Gastroesophageal sphincter (tissue), 3 donors: Measurements from ENCODE around the gene FBXW7.

Experiments
- CTCF ChIP-seq, 4 experiments: fragments of 200-600 bp in 2 of 4; fragments of 450-650 bp in 2 of 4; sonication (generic) in 1 of 4; IDR thresholded peaks; one replicate each; pipeline ENCODE4 v1.5.1; 2017 to 2019; ENCODE audit warnings: antibody characterized with exemption in 4 of 4, mild to moderate bottlenecking in 2 of 4, moderate library complexity in 2 of 4
- EP300 ChIP-seq: sonication (generic); formaldehyde crosslinking; IDR thresholded peaks from one replicate; pipeline ENCODE4 v1.6.1; 2017; ENCODE audit warnings: antibody characterized with exemption, mild to moderate bottlenecking
- POLR2A ChIP-seq, 2 donors: fragments of 450-650 bp; IDR thresholded peaks; one replicate each; pipeline ENCODE4 v1.6.1; 2017; ENCODE audit warnings: antibody characterized with exemption in 2 of 2, mild to moderate bottlenecking in 2 of 2, moderate library complexity in 1 of 2
- POLR2AphosphoS5 ChIP-seq: sonication (generic); formaldehyde crosslinking; IDR thresholded peaks from one replicate; pipeline ENCODE4 v1.6.1; 2017; ENCODE audit warnings: antibody characterized with exemption

- no peak for TF ChIP-seq POLR2A (IDR thresholded peaks at IDR 0.05)
- TF ChIP-seq CTCF (IDR thresholded peaks at IDR 0.05), result no peak
- TF ChIP-seq POLR2AphosphoS5, result no peak
- TF ChIP-seq EP300, result no peak
Observed at GRCh38 chr4:152530600-152530999, 5.3 kb downstream of the FBXW7 start.
